ENCODE results near the gene PDGFD.

DNA sequence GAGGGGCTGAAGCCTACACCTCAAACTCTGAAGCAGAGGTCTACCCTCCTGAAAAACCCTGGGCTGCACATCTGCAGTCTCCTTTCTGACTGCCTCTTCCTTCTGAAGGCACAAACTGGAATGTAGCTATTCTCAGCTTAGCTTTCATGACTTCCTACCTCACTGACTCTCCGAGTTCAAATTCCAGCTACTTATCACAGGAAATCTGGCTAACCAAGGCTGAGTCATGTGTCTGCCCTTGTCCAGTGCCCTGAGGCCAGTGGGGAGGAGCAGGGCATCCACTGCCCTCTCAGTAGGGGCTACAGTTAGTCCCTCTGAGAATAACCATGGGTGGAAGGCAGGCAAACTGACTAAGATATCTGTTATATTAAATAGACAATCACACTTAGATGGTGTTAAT is 29.2 kb downstream of the PDGFD start:
- TF ChIP-seq, protein P1, sequence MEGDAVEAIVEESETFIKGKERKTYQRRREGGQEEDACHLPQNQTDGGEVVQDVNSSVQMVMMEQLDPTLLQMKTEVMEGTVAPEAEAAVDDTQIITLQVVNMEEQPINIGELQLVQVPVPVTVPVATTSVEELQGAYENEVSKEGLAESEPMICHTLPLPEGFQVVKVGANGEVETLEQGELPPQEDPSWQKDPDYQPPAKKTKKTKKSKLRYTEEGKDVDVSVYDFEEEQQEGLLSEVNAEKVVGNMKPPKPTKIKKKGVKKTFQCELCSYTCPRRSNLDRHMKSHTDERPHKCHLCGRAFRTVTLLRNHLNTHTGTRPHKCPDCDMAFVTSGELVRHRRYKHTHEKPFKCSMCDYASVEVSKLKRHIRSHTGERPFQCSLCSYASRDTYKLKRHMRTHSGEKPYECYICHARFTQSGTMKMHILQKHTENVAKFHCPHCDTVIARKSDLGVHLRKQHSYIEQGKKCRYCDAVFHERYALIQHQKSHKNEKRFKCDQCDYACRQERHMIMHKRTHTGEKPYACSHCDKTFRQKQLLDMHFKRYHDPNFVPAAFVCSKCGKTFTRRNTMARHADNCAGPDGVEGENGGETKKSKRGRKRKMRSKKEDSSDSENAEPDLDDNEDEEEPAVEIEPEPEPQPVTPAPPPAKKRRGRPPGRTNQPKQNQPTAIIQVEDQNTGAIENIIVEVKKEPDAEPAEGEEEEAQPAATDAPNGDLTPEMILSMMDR (conservative IDR thresholded peaks at IDR 0.05; ENCODE audit: low read depth in 2 of 2), result no peak
- TF ChIP-seq EZH2phosphoT487 (IDR thresholded peaks at IDR 0.05; ENCODE audit: unreplicated experiment) (no peak), POLR2AphosphoS5 (IDR thresholded peaks at IDR 0.05; ENCODE audit: low read depth) (no peak), ZNF331 (CRISPR knock-in tag; IDR thresholded peaks at IDR 0.05; ENCODE audit: low read depth) (no peak), EZH2 (IDR thresholded peaks at IDR 0.05; ENCODE audit: low read depth, unreplicated experiment) (no peak), STAT1 (IDR thresholded peaks at IDR 0.05; ENCODE audit: unreplicated experiment) (no peak), CREB1 (CRISPR knock-in tag; IDR thresholded peaks at IDR 0.05; ENCODE audit: low read depth) (no peak)
- TF ChIP-seq, protein P2, sequence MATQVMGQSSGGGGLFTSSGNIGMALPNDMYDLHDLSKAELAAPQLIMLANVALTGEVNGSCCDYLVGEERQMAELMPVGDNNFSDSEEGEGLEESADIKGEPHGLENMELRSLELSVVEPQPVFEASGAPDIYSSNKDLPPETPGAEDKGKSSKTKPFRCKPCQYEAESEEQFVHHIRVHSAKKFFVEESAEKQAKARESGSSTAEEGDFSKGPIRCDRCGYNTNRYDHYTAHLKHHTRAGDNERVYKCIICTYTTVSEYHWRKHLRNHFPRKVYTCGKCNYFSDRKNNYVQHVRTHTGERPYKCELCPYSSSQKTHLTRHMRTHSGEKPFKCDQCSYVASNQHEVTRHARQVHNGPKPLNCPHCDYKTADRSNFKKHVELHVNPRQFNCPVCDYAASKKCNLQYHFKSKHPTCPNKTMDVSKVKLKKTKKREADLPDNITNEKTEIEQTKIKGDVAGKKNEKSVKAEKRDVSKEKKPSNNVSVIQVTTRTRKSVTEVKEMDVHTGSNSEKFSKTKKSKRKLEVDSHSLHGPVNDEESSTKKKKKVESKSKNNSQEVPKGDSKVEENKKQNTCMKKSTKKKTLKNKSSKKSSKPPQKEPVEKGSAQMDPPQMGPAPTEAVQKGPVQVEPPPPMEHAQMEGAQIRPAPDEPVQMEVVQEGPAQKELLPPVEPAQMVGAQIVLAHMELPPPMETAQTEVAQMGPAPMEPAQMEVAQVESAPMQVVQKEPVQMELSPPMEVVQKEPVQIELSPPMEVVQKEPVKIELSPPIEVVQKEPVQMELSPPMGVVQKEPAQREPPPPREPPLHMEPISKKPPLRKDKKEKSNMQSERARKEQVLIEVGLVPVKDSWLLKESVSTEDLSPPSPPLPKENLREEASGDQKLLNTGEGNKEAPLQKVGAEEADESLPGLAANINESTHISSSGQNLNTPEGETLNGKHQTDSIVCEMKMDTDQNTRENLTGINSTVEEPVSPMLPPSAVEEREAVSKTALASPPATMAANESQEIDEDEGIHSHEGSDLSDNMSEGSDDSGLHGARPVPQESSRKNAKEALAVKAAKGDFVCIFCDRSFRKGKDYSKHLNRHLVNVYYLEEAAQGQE (IDR thresholded peaks at IDR 0.05; ENCODE audit: unreplicated experiment), result no peak
